Measurements from ENCODE around the gene TNIP2.
"Not testable (repeated sequence)": the region's sequence is repeated elsewhere in the genome, so short reads cannot be mapped to it uniquely, and the experiment has no call there.

Gene TNIP2

GRCh38 chr4:2768124-2768523 lies 12.0 kb upstream of the TNIP2 start:
- no peak for DNase-seq (ENCODE audit: low read depth in 1 of 2, low spot score in 1 of 2)

GRCh38 chr4:2767705-2768074 lies 11.6 kb upstream of the TNIP2 start:
- DNase-seq (ENCODE audit: low read depth in 1 of 2, low spot score in 1 of 2) = no peak

- no peak for DNase-seq (ENCODE audit: low read depth in 1 of 2, low spot score in 1 of 2)
Observed at GRCh38 chr4:2767046-2767704, 11.0 kb upstream of the TNIP2 start.

GRCh38 chr4:2765832-2766526 lies 9.8 kb upstream of the TNIP2 start:
- DNase-seq (ENCODE audit: low read depth in 1 of 2, low spot score in 1 of 2) = no peak

- DNase-seq (ENCODE audit: low read depth in 1 of 2, low spot score in 1 of 2) = no peak
Observed at GRCh38 chr4:2763511-2763967, 7.4 kb upstream of the TNIP2 start.

- DNase-seq (ENCODE audit: low read depth in 1 of 2, low spot score in 1 of 2) = not testable (repeated sequence)
Observed at GRCh38 chr4:2762486-2763370, 6.6 kb upstream of the TNIP2 start.

GRCh38 chr4:2762048-2762447 lies 5.9 kb upstream of the TNIP2 start:
- DNase-seq (ENCODE audit: low read depth in 1 of 2, low spot score in 1 of 2) = no peak

- DNase-seq (ENCODE audit: low read depth in 1 of 2, low spot score in 1 of 2) = no peak
Observed at GRCh38 chr4:2761035-2761923, 5.1 kb upstream of the TNIP2 start.

- DNase-seq (ENCODE audit: low read depth in 1 of 2, low spot score in 1 of 2) = no peak
Observed at GRCh38 chr4:2757426-2757825, 1.3 kb upstream of the TNIP2 start.

GRCh38 chr4:2756691-2757350 lies 685 bp upstream of the TNIP2 start:
- no peak for DNase-seq (ENCODE audit: low read depth in 1 of 2, low spot score in 1 of 2)

- DNase-seq (ENCODE audit: low read depth in 1 of 2, low spot score in 1 of 2) = no peak
Observed at GRCh38 chr4:2754848-2755819, 1.0 kb downstream of the TNIP2 start.

GRCh38 chr4:2753436-2753835 lies 2.7 kb downstream of the TNIP2 start:
- DNase-seq (ENCODE audit: low read depth in 1 of 2, low spot score in 1 of 2) = no peak

- DNase-seq (ENCODE audit: low read depth in 1 of 2, low spot score in 1 of 2) = no peak
Observed at GRCh38 chr4:2750719-2751605, 5.2 kb downstream of the TNIP2 start.

GRCh38 chr4:2746891-2747695 lies 9.0 kb downstream of the TNIP2 start:
- no peak for DNase-seq (ENCODE audit: low read depth in 1 of 2, low spot score in 1 of 2)

GRCh38 chr4:2745981-2746806 lies 9.9 kb downstream of the TNIP2 start:
- peak; percentile 66 to 87 for DNase-seq (ENCODE audit: low read depth in 1 of 2, low spot score in 1 of 2)

GRCh38 chr4:2745516-2745915 lies 10.6 kb downstream of the TNIP2 start:
- DNase-seq (ENCODE audit: low read depth in 1 of 2, low spot score in 1 of 2) = no peak
